Body of pancreas (tissue), 4 donors: Measurements from ENCODE around the gene DNAJC6.

Experiments used
- CTCF ChIP-seq, 7 experiments: fragments of 450-650 bp in 4 of 7; fragments of 200-600 bp in 3 of 7; sonication (generic) in 3 of 7; IDR thresholded peaks; one replicate each; pipeline ENCODE4 v1.5.1; 2016 to 2019; ENCODE audit warnings: antibody characterized with exemption in 7 of 7
- POLR2A ChIP-seq, 3 donors: fragments of 450-650 bp; IDR thresholded peaks; one replicate each; pipeline ENCODE4 v1.6.1; 2016; ENCODE audit warnings: antibody characterized with exemption in 3 of 3, mild to moderate bottlenecking in 2 of 3

DNA sequence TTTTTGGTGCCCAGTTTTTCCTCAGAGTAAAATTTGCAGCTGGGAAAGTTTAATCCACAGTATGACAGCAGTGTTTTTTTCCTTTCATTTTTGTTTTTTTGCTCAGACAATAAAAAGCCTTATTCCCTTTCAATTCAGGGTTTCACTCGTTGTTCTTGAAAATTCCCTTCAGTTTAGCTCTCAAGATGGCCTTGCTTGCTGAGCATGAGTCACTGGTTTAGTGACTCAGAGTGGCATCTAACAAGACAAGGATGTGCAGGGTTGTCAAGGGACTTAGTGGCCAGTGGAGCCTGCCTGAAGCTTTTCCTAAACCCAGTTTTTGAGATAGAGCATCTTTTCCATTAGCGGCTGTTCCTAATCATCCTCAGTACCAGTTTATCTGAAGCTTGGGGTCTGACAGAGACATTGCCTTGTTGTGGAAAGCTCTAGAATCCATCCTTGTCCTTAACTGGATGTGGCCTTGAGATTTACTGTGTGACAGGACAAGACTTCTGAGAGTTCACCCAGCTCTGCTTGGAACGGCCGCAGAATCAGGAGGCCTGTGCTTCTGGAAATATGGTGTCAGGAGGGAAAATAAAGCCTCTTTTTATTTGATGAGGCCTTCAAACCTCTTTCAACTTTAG is 48.4 kb upstream of the DNAJC6 start:
- TF ChIP-seq CTCF (IDR thresholded peaks at IDR 0.05) = no peak
- no peak for TF ChIP-seq POLR2A (IDR thresholded peaks at IDR 0.05)
